Upper lobe of left lung (tissue), 4 donors: Measurements from ENCODE around the gene SPAM1.

Experiments used
- CTCF ChIP-seq, 6 experiments: fragments of 450-650 bp in 4 of 6; fragments of 200-600 bp in 2 of 6; sonication (generic) in 2 of 6; IDR thresholded peaks; one replicate each; pipeline ENCODE4 v1.5.1; 2016 to 2019; ENCODE audit warnings: antibody characterized with exemption in 6 of 6
- POLR2A ChIP-seq, 4 donors: fragments of 450-650 bp; IDR thresholded peaks; one replicate each; pipeline ENCODE4 v1.5.1; 2016 to 2017; ENCODE audit warnings: antibody characterized with exemption in 4 of 4, mild to moderate bottlenecking in 2 of 4

- TF ChIP-seq POLR2A (IDR thresholded peaks at IDR 0.05) (no peak), CTCF (IDR thresholded peaks at IDR 0.05) (no peak)
Measured at GRCh38 chr7:123948136-123948535, 23.1 kb downstream of the SPAM1 start.
